HL-60/S4 (cell line): ENCODE data around the gene TMEM185B.

Experiments
- in situ Hi-C: fragments of 300-500 bp; cut with MboI; formaldehyde crosslinking; loops from 2 replicates; pipeline ENCODE4 v1.14.3; 2022; ENCODE audit warnings: low sequenced_read_pairs

TMEM185B gene

DNA sequence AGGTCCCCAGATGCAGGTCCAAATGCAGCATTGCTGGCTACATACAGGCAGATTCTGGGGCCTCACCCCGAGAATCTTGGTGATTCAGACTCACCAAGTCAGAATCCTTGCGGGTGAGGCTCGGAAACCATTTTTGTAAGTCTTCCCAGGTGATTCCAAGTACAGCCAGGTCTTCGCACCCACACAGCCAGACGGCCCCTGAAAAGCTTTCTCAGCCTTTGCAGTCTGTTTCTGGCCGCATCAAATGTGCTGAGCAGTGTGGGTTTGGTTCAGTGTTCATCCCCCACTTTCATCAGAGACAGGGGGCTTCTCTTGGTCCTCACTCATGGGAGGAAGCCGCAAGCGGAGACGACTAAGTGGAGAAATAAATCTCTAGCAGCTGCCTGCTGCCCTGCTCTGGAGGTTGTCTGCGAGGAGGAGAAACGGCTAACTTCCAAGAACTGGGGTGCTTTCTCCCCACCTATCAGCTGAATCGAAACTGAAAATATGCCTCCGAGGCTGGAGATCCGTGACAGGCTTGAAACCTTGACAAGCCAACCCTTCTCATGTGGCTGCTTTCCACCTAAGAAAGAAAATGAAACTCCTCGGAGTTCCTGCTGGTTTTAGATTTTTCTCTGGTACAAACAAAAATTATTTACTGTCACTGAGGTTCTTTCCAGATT is 8.9 kb upstream of the TMEM185B start:
- in situ Hi-C loops = no loop called here

DNA sequence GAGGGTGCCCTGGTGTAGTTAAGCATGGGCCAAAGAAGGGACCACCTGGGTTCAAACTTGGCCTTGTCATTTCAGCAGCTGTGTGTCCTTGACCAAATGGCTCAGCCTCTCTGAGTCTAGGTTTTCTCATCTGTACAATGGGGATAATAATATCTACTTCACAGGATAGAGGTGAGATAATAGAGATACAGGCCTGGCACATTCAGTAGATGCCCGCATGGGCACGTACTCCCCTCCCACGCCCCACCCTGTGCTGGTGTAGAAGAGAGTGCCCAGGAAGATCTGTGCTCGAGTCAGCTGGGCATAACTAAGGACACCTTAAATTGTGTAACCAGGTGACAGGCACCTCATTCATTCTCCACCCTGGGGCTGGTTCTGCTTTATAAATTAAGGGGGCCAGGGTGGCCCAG is 8.4 kb upstream of the TMEM185B start:
- in situ Hi-C loops = no loop called here

DNA sequence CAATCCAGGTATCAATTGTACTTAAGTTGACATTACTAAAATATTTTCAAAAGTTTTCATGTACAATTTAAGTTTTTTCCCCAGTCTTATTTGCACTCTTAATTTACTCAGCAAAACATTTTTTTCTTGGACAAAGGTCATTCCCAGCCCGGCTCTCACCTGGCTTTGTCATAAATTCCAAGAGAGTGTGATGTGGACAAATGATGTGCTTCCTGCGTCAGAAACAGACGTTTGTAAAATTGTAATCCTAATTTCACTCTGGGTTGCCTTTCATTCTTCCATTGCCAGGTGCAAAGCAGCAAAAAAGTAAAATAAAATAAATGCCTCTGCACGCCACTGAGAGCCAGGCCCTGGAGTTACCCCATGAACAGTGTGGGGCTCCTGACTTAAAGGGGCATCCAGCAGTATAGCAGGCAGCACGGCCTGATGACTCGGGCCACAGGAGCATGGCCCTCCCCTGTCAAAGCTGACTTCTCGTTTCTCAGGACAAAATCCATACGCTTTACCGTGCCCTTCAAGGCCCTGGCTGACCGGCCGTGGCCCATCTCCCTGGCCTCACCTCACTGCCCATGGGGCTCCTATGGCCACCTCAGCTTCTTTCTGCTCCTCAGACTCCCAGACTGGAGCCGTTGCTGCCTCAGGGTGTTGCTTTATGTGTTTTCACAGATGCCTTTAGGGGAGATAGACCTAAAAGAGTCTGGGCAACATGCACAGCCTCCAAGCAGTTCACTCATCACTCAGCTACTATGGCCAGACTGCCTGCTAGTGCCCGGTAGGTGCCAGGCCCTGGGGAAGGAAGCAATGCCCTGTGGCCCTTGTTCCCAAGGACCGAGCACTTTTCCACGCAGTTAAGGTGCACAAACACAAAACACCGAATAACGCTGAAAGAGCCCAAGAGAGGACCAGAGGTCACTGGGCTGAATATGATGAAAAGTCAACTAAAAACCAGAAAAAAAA is 7.6 kb upstream of the TMEM185B start:
- in situ Hi-C loops = no loop called here

DNA sequence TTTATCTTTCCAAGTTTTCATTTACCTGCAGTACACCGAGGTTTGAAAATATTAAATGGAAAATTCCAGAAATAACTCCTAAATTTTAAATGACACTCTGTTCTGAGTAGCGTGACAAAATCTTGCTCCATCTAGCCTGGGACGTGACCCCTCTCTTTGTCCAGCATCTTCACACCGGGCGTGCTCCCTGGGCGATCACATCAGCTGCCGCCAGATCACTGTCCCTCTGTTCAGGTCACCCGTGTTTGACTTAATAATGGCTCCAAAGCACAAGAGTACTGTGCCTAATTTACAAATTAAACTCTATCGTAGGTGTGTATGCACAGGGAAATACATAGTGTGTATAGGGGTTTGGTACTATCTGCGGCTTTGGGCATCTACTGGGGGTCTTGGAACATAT is 6.1 kb upstream of the TMEM185B start:
- in situ Hi-C loops = no loop called here

DNA sequence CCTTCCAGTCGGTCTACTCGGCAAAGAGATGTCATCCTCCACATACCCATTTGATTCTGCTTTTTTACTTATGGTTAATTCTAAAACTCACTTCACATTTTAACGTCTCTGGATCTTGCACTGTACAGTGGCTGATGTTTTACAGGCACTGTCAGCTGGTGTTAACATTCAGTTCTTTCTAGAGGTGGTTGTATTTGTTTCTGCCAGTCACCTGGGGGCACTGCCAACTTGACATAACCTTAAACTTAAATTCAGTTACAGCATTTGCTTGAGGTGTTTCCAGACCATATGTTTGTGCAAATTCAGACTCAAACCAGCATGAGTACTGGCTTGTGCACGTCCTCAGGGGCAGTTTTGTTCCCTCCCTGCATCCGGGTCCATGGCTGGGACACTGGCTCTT is 5.3 kb upstream of the TMEM185B start:
- in situ Hi-C loops = no loop called here

DNA sequence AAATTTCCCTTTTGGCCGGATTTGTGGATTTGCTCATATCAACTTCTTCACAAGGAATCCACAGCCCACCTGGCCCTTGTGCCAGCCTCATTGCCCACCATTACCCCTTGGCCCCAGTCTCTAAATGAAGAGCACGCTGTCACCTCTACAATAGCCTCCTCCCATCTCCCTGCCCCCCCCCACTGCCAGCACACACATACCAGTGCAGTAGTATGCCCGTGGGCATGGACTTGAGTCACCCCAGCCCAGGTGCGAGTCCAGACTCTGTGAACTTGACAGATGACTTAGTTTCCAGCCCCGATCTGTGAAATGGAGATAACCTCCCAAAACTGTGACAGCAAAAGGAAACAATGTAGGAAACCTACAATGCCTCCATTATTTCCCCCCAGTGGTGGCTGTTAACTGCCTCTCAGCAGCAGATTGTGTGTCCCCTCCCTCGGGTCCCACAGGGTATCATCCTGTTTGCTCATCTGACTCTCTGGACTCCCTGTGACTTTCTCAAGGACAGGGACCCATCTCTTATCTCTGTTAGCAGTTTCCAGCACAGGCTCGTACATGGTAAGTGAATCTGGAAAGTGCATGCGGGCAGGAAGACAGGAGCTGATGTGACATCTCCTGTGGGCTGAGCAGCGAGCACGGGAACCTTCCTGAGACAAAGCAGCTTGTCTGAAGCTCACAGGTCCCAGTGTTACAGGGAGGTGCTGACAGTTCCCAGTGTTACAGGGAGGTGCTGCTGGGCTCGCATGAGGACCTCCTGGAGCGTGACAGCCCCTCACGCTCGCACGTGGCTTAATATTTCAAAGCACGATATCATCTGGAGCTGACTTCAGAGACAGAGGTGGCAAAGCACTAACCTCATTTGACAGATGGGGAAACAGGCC is 4.2 kb upstream of the TMEM185B start:
- in situ Hi-C loops = no loop called here

DNA sequence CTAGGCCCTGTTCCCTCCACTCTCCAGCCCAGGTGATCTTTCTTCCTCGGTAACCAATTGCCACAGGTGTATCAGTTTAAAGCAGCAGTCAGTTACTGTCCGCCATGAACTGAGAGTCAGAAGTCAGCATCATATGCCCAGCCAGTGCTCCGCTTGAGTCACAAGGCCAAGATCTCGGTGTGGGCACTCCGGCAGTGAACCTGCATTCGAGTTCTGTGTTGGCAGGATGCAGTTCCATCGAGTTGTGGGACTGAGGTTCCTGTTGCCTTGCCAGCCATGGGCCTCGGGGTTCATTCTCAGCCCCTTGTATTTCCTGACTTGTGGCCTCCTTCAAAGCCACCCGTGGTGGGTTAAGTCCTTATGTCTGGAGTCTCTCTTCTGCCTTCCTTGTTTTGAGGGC is 3.1 kb upstream of the TMEM185B start:
- in situ Hi-C loops = no loop called here

DNA sequence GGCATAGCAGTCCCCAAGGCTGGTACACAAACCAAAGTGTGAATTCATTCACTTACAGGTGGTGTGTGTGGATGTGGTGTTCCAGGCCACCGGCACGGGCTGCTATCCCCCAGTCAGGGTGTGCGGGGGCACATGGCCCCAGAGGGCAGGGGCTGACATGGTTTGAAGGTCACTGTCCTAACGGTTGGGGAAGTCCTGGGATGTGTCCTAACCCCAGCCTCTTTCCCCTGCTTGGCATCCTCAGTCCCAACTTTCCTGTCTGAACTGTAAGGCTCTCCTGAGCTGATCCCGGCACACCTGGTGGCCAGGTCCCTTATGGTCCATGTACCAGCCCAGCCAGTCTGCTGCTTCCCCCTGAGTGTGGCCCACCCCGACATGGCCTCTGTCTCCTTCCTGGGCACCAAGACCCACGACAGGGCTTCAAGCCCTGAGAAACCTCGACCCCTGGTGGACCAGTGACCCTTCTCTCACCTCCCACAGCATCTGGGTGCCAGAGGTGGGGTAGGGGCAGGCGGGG is 2.4 kb upstream of the TMEM185B start:
- in situ Hi-C loops = no loop called here

DNA sequence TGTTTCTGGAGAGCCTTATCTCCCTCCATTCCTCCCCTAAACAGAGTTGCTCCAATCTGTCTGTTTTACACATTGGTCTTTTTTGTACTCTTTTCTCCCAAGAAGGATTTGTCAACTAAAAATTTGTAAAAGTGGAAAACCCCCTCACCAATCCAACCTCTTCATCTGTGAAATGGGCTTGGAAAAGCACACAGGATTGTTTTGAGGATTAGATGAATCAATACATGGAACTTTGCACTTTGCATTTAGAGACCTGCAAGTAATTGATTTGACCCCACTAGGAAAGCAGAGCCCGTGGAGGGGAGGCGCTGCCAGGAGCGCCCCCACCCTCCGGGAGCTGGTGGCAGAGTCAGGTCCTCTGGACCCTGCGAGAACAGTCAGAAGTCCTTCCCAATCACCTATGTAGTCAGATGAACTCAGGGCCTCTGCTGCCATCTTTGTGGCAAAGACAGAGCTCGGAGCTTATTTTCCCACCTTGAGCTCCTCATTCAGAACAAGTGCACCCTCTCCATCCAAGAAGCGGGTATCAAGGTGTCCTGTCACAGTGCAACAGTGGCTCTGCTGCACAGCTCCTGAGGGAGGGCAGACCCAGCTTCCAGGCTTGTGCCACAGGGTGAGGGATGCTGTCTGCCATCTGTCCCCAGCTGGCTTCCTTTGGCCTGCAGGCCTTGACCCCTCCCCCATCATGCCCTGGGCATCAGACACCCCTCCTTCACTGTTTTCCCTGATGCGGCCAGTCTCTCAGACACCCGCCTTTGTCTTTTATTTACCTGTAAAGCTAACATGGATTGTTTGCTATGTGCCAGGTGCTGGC is 1.7 kb upstream of the TMEM185B start:
- in situ Hi-C loops = no loop called here

DNA sequence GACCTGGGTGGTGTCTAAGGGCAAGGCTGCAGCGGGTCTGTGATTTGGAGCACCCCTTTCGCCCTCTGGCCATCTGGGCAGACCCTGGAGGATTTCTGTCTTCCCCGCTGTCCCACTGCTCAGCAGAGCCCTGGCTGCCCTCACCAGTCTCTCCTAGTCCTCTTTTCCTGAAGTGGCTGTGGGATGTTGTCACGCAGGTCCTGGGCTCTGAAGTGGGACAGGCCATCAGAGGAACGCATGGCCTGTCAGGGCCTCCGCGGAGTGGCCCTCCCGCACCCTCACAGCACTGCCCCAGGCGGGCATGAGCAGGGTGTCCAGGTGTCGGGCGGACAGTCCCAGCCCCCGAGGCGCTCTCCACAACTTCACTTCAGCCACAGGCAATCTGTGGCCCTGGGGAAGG is 1.1 kb upstream of the TMEM185B start:
- in situ Hi-C loops = no loop called here

DNA sequence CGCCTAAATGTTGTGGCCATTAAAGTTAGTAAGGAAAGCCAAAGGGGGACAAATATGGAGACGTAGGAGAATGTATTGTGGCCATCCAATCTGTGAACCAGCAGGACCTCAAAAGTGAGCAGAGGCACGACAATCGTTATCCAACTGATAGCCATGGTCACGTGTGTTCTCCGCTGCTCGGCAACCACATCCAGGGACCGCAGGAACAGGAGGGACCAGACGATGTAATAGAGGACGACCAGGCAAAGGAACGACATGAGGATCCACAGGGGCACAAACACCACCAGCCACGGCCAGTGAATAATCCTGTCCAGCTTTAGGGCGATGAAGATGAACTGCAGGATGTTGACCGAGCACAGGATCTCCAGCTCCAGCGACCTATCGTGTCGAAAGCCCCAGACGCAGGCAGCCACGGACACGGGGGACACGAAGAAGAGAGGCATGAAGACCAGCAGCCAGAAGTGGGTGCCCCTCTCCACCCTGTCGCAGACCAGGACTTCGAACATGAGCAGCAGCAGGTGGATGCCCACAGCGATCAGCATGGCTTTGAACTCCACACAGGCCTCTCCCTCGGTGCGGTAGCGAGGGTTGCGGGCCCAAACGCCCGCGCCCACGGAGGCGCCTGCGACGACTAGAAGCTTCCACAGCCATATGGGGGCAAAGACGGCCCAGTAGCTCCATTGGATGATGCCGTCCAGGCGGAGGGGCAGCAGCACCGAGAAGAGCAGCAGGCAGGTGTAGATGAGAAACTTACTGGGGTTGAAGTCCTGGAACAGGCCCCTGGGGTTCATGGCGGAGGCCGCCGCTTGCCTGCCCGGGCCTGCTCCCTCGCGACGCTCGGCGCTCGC is 790 bp downstream of the TMEM185B start:
- in situ Hi-C loops = no loop called here

DNA sequence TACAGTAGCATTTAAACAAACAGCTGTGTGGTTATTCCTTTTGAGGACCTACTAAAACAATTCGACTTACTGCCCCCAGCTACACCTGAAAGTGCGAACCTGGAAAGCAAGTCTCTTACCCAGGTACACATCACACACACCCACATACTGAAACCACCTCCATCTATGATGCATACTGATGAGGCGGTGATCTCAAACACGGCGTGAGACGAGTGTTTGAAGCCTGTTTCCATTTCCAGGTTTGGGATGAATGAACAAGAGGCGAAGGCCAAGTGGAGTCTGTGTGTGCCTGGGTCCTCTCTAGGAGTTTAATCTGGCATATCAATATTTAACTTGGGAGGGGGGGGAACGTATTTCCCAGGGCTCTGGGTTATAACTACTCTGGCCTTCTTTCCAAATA is 1.6 kb downstream of the TMEM185B start:
- in situ Hi-C loops = no loop called here

DNA sequence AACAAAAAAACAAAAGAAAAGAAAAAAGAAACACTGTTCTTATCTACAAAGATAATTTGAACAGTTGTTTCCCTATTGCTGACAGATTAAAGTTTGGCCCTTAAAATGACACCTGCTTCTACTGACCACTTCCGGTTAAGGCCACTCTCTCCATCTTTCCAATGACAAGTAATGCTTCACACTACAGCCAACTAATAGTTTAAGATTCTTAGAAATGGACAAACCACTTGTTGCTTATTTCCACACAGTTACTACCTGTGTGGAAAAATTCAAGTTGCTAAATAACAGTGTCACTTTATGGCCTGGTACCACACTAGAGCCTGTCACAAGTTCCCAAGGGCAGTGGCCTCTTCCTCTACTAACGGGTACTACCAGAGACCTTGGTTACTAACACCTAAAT is 2.4 kb downstream of the TMEM185B start:
- in situ Hi-C loops = no loop called here

DNA sequence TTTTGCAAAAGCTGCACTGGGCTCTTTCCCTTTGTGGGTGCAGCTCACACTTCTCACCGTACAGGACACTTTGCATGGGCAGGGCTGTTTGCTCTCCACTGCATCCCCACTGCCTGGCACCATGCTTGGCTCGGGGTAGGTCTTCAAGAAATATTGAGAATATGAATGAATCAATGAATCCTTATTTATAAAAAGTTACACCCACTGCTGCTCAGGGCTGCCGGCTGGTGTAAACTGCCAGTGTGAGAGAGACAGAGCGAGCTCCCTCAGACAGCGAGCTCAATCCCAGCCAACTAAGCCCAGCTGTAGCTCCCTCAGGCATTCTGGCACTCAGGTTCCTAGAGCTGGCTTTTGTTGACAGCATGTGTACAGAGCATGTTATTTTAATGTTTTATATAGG is 3.4 kb downstream of the TMEM185B start:
- in situ Hi-C loops = no loop called here

DNA sequence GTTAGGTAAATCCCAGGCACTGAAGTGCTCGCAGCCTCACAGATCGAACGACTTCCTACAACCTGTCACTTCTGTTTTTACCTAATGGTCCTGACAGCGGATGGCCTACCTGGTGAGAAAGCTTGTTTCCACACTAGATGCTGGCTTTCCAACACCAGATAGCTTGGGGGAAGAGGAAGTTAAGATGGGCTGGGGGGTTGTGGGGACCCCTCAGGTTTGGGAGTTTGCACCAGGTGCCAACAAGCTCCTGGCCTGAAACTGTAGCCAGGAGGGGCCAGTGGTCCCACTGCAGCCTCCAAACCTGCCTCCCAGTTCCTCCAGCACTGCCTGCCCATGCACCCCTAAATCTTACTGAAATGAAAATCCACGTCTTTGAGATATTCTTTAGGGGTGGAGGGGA is 3.9 kb downstream of the TMEM185B start:
- in situ Hi-C loops = no loop called here

DNA sequence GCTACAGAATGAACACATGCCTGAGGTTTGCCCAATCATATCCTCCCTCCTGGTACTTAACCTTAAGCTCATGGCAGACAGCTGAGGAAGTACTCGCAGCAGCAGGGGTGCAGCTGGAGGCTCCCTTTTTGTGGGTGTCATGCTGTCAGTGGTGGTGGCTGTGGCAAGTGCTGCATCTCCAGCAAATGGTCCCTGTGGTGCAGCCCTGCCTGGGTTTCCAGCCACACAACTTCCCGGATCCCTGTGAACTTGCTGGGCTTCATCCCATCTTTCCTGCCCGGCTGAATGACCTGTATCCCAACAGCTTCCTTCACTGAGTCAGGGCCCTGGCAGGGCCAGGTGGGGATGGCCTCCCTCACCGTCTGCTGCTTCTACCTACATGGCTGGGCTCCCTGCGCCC is 5.0 kb downstream of the TMEM185B start:
- in situ Hi-C loops = no loop called here

DNA sequence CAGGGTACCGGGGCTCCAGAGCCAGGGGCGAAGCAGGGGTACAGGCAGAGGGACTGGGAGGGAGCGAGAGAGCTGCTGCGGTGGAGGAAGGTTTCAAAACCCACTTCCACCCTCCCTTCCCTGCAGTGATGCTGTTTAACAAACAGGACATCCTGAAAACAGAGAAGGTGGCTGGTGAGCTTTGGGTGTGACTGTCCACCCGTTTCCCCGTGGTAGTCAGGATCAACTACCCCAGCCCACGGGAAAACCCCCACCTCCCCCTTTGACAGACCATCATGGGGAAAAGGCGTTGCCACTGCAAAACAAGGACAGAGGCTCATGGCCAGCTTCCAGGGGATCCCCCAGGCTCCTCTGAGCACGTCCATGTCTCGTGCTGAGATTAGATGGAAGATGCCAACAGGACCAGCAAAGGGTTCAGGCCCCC is 12.9 kb downstream of the TMEM185B start:
- in situ Hi-C loops = no loop called here

DNA sequence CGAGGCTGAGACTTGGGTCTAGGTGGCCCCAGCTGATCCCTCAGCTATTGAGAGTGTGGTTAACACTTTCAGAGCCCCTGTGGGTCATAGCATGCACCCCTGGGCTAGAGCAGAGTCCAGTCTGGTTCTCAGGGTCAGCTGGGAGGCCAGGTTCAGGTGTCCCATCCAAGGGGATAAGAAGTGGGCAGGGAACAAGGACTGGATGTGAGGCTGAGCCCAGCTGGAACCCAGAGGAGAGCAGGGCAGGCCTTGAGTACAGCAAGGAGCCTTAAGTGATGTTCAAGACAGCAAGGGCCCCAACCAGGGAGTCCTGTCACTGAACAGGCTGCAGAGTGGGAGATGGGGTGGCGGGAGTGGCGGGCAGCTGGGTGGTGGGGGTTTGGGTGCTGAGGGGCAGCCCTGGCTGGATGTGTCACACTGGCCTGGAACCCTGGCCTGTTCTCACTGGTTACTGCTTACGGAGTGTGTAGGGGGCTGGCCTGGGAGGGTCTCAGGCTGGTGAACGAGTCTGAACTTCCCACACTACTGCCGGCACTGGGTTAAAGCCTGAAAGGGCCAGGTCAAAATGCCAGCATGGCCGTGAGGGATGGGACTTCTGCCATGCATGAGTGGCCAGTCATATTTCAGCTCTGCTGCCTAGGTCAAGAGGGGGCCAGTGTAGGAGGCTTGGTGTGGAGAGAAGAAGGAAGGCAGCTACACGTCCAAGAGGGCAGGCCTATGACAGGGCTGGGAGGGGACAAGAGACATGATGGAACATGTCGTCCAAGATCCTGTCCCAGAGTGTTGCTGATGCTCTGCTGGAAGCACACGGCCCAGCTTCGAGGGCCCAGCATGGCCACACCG is 13.6 kb downstream of the TMEM185B start:
- in situ Hi-C loops = no loop called here
